Measurements from ENCODE around the gene TUBA1A.

Gene TUBA1A

DNA sequence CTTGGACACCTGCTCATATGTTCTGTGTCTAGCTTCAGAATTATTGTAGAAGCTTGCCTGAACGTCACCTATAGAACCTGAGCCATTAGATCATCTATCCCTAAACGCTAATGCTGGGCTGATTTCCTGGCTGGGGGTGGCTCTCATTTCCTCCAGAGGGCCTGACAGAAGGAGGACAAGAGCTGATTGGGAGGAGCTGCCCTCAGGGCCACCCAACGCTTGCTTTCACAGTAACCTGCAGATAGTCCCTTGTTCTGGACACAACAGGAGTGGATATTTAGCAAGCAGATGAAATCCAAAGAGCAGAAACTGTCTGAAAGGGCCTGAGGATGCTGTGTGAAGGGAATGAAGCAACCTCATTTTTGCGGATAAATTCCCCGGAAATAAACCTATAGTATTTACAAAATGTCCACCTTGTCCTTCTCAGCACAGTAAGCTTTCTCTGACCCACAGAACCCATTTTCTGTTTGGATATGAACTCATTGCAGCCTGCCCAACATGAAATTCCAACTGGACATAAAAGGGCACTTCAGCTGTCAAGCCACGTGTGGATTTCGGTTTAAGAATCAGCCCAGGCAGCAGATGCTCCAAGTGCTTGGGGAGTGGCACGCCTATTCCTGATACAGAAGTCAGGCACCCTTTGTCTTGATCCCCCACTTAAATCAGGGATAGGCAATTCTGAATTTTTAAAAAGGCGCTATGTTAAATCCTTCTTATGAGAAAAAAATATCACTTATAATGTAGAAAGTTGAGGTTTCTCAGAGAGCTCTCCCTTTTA is 43.2 kb upstream of the TUBA1A start:
- H3K27ac ChIP-seq (ENCODE audit: poor library complexity, severe bottlenecking): no peak overlapping the region
- no peak overlapping the region for H3K4me3 ChIP-seq (ENCODE audit: severe bottlenecking)
- no peak for ATAC-seq (ENCODE audit: low read depth)
- H3K27me3 ChIP-seq (ENCODE audit: insufficient read depth, poor library complexity, severe bottlenecking): no peaks in the 10 kb centered on the region
- H3K36me3 ChIP-seq (ENCODE audit: low read depth): no peaks in the 10 kb centered on the region
- TF ChIP-seq, protein P1, sequence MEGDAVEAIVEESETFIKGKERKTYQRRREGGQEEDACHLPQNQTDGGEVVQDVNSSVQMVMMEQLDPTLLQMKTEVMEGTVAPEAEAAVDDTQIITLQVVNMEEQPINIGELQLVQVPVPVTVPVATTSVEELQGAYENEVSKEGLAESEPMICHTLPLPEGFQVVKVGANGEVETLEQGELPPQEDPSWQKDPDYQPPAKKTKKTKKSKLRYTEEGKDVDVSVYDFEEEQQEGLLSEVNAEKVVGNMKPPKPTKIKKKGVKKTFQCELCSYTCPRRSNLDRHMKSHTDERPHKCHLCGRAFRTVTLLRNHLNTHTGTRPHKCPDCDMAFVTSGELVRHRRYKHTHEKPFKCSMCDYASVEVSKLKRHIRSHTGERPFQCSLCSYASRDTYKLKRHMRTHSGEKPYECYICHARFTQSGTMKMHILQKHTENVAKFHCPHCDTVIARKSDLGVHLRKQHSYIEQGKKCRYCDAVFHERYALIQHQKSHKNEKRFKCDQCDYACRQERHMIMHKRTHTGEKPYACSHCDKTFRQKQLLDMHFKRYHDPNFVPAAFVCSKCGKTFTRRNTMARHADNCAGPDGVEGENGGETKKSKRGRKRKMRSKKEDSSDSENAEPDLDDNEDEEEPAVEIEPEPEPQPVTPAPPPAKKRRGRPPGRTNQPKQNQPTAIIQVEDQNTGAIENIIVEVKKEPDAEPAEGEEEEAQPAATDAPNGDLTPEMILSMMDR (IDR thresholded peaks at IDR 0.05; ENCODE audit: poor library complexity, severe bottlenecking): no peak
- H3K9me3 ChIP-seq (ENCODE audit: severe bottlenecking): no peaks in the 10 kb centered on the region
- no peaks in the 10 kb centered on the region for H3K4me1 ChIP-seq (ENCODE audit: insufficient read depth, poor library complexity, severe bottlenecking)
- DNase-seq (ENCODE audit: low spot score): no peak

DNA sequence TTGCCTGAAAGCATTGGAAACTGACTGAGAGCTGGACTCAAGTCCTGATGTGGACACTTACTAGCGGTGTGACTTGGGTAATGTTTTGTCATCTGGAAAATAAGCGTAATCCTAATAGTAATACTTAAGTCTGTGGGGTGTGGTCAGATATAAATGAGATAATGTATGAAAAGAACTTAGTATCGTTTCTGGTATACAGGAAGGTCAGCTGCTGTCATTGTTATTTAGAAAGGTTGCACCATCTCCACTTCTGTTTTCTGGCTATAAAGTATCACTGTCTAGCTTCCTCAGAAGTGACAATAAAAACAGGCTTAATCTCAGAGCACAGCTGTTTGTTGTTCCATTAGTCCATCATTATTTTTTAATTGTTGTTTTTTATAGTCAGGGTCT is 41.9 kb upstream of the TUBA1A start:
- Histone ChIP-seq H3K27me3 (ENCODE audit: insufficient read depth, poor library complexity, severe bottlenecking) (no peaks in the 10 kb centered on the region), H3K9me3 (ENCODE audit: severe bottlenecking) (no peaks in the 10 kb centered on the region), H3K4me3 (ENCODE audit: severe bottlenecking) (no peak overlapping the region), H3K36me3 (ENCODE audit: low read depth) (no peaks in the 10 kb centered on the region), H3K4me1 (ENCODE audit: insufficient read depth, poor library complexity, severe bottlenecking) (no peaks in the 10 kb centered on the region), H3K27ac (ENCODE audit: poor library complexity, severe bottlenecking) (no peak overlapping the region)
- DNase-seq (ENCODE audit: low spot score): no peak
- no peak for ATAC-seq (ENCODE audit: low read depth)
- TF ChIP-seq, protein P1 (IDR thresholded peaks at IDR 0.05; ENCODE audit: poor library complexity, severe bottlenecking): no peak

DNA sequence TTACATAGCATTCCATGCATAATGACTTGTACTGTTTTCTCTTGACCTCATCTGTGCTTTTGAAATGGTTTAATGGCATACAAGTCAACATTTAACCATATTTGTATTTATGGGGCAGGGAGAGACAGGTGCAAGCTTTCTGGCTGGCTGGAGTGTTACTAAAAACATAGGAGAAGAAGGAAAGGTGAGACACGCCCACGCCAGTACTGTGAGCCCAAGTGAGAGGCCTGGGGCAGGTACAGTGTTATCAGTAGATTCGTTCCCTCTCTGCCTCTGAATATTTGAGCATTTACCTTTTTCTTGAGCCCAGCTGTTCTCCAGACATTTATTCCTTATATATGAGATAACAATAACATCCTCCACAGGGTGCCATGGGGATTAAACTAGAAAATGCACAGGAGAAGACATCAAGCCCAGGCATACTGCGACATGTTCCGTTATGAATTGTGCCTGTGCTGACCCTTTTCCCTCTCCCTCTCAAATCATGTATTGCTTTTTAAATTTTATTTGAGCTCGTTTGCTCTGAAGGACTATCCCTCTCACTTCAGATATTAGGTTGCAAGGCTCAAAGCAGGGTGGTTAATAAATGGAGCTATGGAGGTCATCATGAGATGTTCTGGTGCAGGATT is 41.4 kb upstream of the TUBA1A start:
- Histone ChIP-seq H3K4me3 (ENCODE audit: severe bottlenecking) (no peak overlapping the region), H3K27ac (ENCODE audit: poor library complexity, severe bottlenecking) (no peak overlapping the region), H3K4me1 (ENCODE audit: insufficient read depth, poor library complexity, severe bottlenecking) (no peaks in the 10 kb centered on the region), H3K9me3 (ENCODE audit: severe bottlenecking) (no peaks in the 10 kb centered on the region), H3K36me3 (ENCODE audit: low read depth) (no peaks in the 10 kb centered on the region), H3K27me3 (ENCODE audit: insufficient read depth, poor library complexity, severe bottlenecking) (no peaks in the 10 kb centered on the region)
- no peak for ATAC-seq (ENCODE audit: low read depth)
- DNase-seq (ENCODE audit: low spot score): no peak
- TF ChIP-seq, protein P1 (IDR thresholded peaks at IDR 0.05; ENCODE audit: poor library complexity, severe bottlenecking): no peak

DNA sequence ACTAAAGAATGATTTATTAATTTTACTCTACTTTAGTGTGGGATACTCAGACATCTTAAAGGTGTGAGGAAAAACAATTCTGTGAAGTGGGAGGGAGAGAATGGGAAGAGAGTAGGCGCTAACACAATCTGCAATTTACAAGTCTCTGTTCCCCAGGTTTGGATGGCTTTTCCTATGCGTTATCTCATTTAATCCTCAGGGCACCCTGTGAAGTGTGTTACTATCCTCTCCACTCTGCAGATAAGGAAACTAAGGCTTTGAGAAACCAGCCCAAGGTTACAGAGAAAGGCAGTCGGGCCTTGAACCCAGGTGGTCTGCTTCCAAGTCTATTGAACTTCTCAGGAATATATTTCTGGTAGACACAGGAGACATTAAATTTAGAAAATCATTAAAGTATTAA is 39.8 kb upstream of the TUBA1A start:
- DNase-seq (ENCODE audit: low spot score) (no peak), ATAC-seq (ENCODE audit: low read depth) (no peak)
- H3K27ac ChIP-seq (ENCODE audit: poor library complexity, severe bottlenecking): no peak overlapping the region
- H3K27me3 ChIP-seq (ENCODE audit: insufficient read depth, poor library complexity, severe bottlenecking): no peaks in the 10 kb centered on the region
- TF ChIP-seq, protein P1 (IDR thresholded peaks at IDR 0.05; ENCODE audit: poor library complexity, severe bottlenecking): no peak
- H3K4me1 ChIP-seq (ENCODE audit: insufficient read depth, poor library complexity, severe bottlenecking): no peaks in the 10 kb centered on the region
- H3K4me3 ChIP-seq (ENCODE audit: severe bottlenecking): no peak overlapping the region
- H3K9me3 ChIP-seq (ENCODE audit: severe bottlenecking): no peaks in the 10 kb centered on the region
- H3K36me3 ChIP-seq (ENCODE audit: low read depth): no peaks in the 10 kb centered on the region

DNA sequence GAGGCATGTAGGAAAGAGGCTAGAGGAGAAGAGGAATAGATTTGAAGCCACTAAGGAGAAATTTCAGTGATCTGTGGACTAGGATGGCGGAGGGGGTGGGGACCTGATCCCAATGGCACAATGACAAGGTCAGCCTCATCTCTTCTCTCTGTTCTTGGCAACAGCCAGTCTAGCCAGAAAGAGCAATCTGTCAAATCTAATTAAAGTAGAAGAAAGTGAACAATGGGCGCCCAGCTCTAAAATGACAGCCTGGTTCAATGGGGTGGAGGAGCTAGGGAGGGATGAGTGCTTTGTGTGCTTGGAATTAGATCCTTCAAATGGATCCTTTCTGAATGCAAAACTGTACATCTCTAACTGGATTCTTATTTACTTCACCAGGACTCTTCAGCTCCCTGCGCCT is 38.8 kb upstream of the TUBA1A start:
- TF ChIP-seq, protein P1 (IDR thresholded peaks at IDR 0.05; ENCODE audit: poor library complexity, severe bottlenecking): no peak
- Histone ChIP-seq H3K27ac (ENCODE audit: poor library complexity, severe bottlenecking) (no peak overlapping the region), H3K27me3 (ENCODE audit: insufficient read depth, poor library complexity, severe bottlenecking) (no peaks in the 10 kb centered on the region), H3K4me1 (ENCODE audit: insufficient read depth, poor library complexity, severe bottlenecking) (peaks cover 2% of the 10 kb centered on the region), H3K9me3 (ENCODE audit: severe bottlenecking) (no peaks in the 10 kb centered on the region), H3K4me3 (ENCODE audit: severe bottlenecking) (no peak overlapping the region), H3K36me3 (ENCODE audit: low read depth) (no peaks in the 10 kb centered on the region)
- ATAC-seq (ENCODE audit: low read depth): no peak
- DNase-seq (ENCODE audit: low spot score): no peak
